Cardiac fibroblast (primary cell): ENCODE data around the gene FADS2.

ENCODE experiments used
- DNase-seq, 2 donors: peaks; one replicate each; pipeline versions ENCODE4 v3.0.0 to v3.0.0-alpha.2; 2010; ENCODE audit warnings: low read depth in 2 of 2
- H3K4me3 ChIP-seq, 2 donors: replicated peaks in 1 of 2; 1 replicate in 1 of 2; 2 replicates in 1 of 2; pipeline ENCODE4 v1.5.1; 2011; ENCODE audit warnings: low read depth in 2 of 2, low read length in 2 of 2, mild to moderate bottlenecking in 2 of 2, moderate library complexity in 1 of 2
- CTCF ChIP-seq: IDR thresholded peaks from one replicate; pipeline ENCODE4 v1.5.1; 2011; ENCODE audit warnings: low read depth, mild to moderate bottlenecking, low read length, inconsistent platforms

Gene FADS2

GRCh38 chr11:61795876-61796526 is 32.1 kb upstream of the FADS2 start:
- no peak for DNase-seq
- no peak overlapping the region for H3K4me3 ChIP-seq
- no peak for TF ChIP-seq CTCF

DNA sequence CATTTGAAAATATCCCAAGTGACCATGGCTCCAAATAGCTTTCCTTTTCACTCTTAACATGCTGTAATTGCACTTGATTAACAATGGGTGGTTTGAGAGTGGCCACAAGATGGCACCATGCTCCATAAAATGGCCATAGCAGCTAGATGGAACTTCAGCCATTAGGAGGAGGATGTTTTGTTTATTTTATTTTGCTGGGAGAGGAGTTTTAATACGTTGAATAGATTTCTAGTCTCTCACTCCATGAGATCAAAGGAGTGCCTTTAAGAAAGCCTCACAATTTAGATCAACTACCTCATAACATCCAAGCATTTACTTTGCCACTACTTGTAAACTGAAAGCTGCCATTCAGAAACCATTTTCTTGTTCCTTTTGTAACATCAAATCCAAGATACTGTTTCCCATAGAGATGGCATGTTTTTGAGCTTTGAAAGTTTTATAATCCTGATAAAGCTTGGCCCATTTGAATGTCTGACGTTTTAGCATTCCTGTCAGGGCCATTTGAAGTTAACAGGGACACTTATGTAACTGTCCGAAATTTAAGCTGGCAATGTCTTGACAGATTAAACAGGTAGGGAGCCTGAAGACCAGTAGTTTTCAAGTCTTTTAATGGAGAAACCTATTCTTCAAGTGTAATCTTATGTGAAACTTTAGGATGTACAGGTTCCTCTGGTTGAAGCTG is 30.7 kb upstream of the FADS2 start:
- peak; percentile 67 for TF ChIP-seq CTCF
- peak; percentile 92 for DNase-seq

DNA sequence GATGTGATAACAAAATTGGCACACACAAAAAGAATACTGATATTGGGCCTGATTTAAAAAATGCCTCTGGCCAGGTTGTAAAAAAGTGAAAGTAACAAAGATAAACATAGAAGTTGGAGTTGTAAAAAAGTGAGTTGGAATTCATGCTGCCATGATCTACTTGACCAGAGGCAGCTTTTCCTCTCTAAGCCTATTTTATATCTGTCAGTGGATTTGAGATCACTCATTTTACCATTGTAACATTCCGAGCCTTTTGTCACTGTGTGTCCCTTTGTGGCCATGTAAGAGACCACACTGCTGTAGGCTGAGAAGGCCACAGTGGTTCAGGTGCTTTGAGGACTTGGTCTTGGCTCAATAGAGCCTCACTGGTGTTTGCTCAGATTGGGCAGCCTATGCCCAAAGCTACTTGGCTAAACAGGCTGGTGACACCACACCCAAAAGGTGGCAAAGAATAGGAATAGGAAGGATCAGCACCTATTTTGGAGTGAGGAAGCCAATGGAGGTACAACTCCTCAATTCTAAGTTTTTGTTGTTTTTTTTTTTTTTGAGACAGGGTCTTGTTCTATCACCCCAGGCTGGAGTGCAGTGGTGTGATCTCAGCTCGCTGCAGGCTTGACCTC is 28.3 kb upstream of the FADS2 start:
- TF ChIP-seq CTCF = no peak
- H3K4me3 ChIP-seq = no peak overlapping the region
- no peak for DNase-seq

More for the DNA sequence above, 30.7 kb upstream of the FADS2 start:
- no peak overlapping the region for H3K4me3 ChIP-seq

DNA sequence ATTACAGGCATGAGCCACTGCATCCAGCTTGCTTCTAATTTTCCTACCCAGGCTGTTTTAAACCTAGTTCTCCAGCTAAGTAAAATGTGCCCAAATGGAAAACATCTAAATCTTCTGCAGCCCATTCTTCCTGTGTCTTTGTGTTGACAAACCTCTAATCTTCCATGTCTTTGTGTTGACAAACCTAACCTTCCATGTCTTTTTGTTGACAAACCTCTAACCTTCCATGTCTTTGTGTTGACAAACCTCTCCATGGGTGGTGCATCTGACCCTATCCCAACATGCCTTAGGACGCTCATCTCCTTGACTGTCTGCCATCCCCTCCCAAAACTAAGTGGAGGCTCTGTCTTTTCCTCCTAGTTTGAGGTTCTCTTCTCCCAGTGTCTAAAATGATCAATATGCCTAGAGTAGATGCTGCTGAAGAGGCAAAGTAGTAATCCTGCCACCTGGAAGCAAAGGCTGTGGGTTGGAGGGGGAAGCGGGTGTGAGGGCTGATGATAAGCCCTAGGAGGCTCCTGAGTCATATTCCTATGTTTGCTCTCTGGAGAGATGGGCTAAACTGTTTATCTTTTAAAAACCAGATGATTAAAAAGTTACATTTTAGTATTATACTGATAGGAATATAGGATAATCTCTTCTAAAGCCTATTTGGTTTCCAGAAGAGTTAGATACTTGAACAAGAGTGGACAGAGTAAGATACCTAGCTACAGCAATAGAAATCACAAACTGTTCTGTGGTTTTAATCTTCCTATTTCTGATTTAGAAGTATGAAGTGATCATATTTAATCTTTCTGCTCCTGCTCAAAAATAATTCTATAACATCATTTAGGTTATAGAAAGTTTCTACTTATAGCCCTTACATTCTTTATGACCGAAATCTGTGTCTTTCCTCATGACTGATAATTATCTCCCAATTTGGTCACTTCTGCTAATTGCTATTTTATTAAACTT is 27.5 kb upstream of the FADS2 start:
- DNase-seq = no peak
- H3K4me3 ChIP-seq = no peak overlapping the region
- no peak for TF ChIP-seq CTCF

DNA sequence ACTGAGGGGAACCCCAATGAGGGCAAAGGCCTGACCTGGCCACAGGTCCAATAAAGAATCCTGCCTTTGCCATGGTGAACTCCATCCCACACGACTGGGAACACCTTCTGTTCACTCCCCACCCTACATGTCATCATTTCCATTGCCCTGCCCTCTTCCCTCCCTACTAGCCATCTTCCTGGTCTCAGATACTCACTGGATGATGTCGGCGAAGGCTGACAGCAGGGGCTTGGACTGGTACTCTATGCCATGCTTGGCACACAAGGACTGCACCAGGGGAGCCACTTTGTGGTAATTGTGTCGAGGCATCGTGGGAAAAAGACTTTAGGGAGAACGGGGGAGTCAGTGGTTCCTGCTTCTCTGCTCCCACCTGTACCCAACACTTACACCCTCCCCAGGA is 25.5 kb upstream of the FADS2 start:
- DNase-seq = no peak
- H3K4me3 ChIP-seq = no peak overlapping the region

More for the DNA sequence above, 25.5 kb upstream of the FADS2 start:
- no peak for TF ChIP-seq CTCF
